Stimulated activated effector memory CD8-positive, alpha-beta T cell treated with anti-CD3 and anti-CD28 coated beads, Interleukin-12 subunit alpha, Interleukin-12 subunit beta, amount 100 ng/mL, for 72 hours (primary cell): ENCODE results near the gene CDH18.

Experiments used
- ATAC-seq: fragments of 150-1000 bp; cut with Tn5 transposase; 2 replicates; pipeline ENCODE4 v1.10.0; 2021
- DNase-seq, 2 donors: peaks; one replicate each; pipeline ENCODE4 v3.0.0; 2021 to 2022; ENCODE audit warnings: low spot score in 2 of 2
- H3K27ac Mint-ChIP-seq: one replicate; pipeline ENCODE4 v1.8.0; 2022; ENCODE audit warnings: mild to moderate bottlenecking, mixed read lengths
- H3K36me3 Mint-ChIP-seq: one replicate; pipeline ENCODE4 v1.8.0; 2022; ENCODE audit warnings: mild to moderate bottlenecking, mixed read lengths
- H3K4me1 Mint-ChIP-seq: one replicate; pipeline ENCODE4 v1.8.0; 2022; ENCODE audit warnings: mixed read lengths
- H3K4me3 Mint-ChIP-seq: one replicate; pipeline ENCODE4 v1.8.0; 2022; ENCODE audit warnings: mild to moderate bottlenecking, mixed read lengths
- H3K9me3 Mint-ChIP-seq: one replicate; pipeline ENCODE4 v1.8.0; 2022; ENCODE audit warnings: mixed read lengths

Gene CDH18

GRCh38 chr5:19977099-19977498 lies 10.9 kb downstream of the CDH18 start:
- ATAC-seq (no peak), DNase-seq (no peak)
- H3K27ac Mint-ChIP-seq = no peak overlapping the region
- H3K36me3 Mint-ChIP-seq = no peaks in the 10 kb centered on the region
- H3K4me3 Mint-ChIP-seq = no peak overlapping the region
- H3K9me3 Mint-ChIP-seq = peaks cover 40% of the 10 kb centered on the region
- no peaks in the 10 kb centered on the region for H3K4me1 Mint-ChIP-seq

- Mint-ChIP-seq H3K4me3 (no peak overlapping the region), H3K4me1 (no peaks in the 10 kb centered on the region), H3K27ac (no peak overlapping the region), H3K36me3 (no peaks in the 10 kb centered on the region), H3K9me3 (peaks cover 35% of the 10 kb centered on the region)
- no peak for ATAC-seq
- no peak for DNase-seq
These were observed 12.2 kb downstream of the CDH18 start for GRCh38 chr5:19975795-19976194.

DNA sequence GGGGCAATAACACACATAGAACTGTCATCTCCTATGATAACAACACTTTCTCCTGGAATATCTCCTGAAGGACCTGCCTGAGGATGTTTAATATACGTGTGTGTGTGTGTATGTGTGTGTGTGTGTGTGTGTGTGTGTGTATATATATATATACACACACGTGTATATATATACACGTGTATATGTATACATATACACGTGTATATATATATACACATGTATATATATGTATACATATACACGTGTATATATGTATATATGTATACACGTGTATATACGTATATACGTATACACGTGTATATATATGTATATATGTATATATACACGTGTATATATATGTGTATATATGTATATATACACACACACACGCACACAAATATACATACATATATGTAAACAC lies 27.5 kb downstream of the CDH18 start:
- Mint-ChIP-seq H3K27ac (no peak overlapping the region), H3K9me3 (peaks cover 9% of the 10 kb centered on the region)

GRCh38 chr5:19959830-19960384 lies 28.1 kb downstream of the CDH18 start:
- Mint-ChIP-seq H3K36me3 (no peaks in the 10 kb centered on the region), H3K4me3 (no peak overlapping the region), H3K4me1 (no peaks in the 10 kb centered on the region), H3K27ac (no peak overlapping the region), H3K9me3 (peaks cover 13% of the 10 kb centered on the region)
- ATAC-seq (no peak), DNase-seq (no peak)

More for the DNA sequence above, 27.5 kb downstream of the CDH18 start:
- Mint-ChIP-seq H3K36me3 (no peaks in the 10 kb centered on the region), H3K4me3 (no peak overlapping the region), H3K4me1 (no peaks in the 10 kb centered on the region)
- DNase-seq (no peak), ATAC-seq (no peak)

DNA sequence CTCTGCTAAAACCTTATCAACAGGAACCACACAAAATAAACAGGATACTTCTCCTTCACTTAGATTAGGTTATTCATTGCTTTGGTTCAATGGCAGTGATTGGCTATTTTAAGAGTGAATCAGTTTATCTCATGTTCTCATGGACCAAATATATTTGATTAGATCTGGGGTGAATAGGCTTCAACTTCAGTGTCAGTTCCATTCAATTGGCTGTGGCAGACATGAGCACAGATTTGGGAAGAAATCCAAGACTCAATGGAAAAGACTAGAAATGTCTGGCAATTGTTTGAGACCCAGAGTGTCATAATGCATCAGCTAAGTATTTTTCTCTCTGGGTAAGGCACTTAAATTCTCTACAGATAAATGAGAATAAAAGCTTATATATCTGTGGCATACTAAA lies 37.1 kb downstream of the CDH18 start:
- H3K36me3 Mint-ChIP-seq = no peaks in the 10 kb centered on the region
- no peaks in the 10 kb centered on the region for H3K4me1 Mint-ChIP-seq
- DNase-seq (no peak), ATAC-seq (no peak)
- no peak overlapping the region for H3K27ac Mint-ChIP-seq
- H3K4me3 Mint-ChIP-seq = no peak overlapping the region
- H3K9me3 Mint-ChIP-seq = peaks cover 9% of the 10 kb centered on the region

GRCh38 chr5:19940192-19940591 lies 47.8 kb downstream of the CDH18 start:
- DNase-seq (no peak), ATAC-seq (no peak)
- H3K9me3 Mint-ChIP-seq = peaks cover 6% of the 10 kb centered on the region
- no peak overlapping the region for H3K27ac Mint-ChIP-seq
- no peak overlapping the region for H3K4me3 Mint-ChIP-seq
- no peaks in the 10 kb centered on the region for H3K36me3 Mint-ChIP-seq
- H3K4me1 Mint-ChIP-seq = no peaks in the 10 kb centered on the region

DNA sequence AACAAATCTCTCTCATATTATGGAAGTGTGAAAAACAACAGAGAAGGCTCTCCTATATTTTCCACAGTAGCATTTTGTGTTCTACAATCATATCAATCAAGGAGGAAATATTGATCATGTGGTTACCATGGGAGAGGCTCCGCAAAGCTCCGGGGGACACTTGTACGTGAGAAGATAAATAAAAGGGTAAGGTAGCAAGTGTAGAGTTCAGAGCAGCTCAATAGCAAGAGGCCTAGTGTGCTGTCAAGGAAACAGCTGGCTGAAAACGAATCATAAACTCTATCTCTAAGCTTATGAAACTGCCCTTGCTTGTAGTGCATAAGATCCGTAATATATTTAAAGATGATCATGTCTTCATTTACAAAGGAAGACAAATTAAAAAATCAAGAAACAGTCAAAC lies 57.5 kb downstream of the CDH18 start:
- H3K4me1 Mint-ChIP-seq = no peaks in the 10 kb centered on the region
- no peak for ATAC-seq
- peaks cover 21% of the 10 kb centered on the region for H3K9me3 Mint-ChIP-seq
- no peak overlapping the region for H3K4me3 Mint-ChIP-seq
- H3K27ac Mint-ChIP-seq = no peak overlapping the region
- no peaks in the 10 kb centered on the region for H3K36me3 Mint-ChIP-seq
- DNase-seq = no peak

DNA sequence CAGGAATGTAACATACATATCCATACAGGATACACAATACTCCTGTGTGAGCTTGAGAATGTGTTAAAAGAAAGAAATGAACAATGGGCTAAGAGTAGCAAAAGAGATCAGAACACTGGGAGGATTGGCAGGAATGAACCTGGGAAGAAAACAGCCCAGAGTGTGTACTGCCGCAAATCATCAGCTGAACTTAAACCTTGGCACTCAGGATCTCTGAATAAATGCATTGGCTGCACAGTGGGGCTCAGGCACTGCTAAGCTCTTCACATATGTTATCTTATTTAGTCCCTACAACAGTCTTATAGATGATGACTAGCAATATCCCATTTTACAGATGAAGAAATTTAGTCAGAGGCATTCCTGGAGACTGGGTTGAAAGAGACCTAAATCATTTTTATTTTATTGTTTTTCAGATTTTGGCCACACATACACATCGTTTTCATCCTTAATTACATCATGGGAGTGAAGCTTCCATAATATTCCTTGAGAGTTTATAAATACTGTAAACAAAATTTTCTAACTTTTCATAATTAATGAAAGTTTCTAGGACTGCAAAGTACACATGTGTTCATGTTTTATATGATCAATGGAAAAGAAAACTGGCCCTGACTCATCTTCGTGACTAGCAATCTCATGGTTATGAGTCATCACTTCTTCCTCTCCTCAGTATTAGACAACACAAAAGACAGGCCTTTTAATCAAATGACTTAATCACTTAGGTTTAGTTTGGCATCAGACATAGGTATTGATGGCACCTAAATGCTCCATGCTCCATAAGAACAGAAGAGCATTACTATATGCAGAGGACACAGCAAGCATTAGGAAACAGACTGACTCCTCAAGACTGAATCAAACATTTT lies 59.2 kb downstream of the CDH18 start:
- ATAC-seq = no peak
- H3K27ac Mint-ChIP-seq = no peak overlapping the region

DNA sequence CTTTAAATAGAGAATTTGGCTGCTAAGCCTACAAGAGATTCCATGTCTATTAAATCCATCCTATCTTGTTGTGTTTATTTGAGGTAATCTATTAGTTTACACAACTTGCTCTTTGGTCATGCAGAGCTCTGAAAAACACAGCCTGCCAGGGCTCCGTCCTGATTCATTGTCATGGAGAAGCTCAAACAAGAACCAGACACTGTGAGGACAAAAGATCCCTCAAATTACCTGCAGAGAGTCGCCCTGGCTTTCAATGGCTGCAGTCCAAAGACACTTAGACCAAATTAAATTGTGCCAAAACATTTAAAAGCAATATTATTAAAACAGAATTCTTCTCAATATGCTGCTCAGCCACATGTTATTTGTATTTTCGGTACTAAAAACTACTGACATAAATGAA lies 60.1 kb downstream of the CDH18 start:
- peaks cover 17% of the 10 kb centered on the region for H3K9me3 Mint-ChIP-seq
- H3K4me3 Mint-ChIP-seq = no peak overlapping the region
- H3K27ac Mint-ChIP-seq = no peak overlapping the region
- H3K36me3 Mint-ChIP-seq = no peaks in the 10 kb centered on the region
- H3K4me1 Mint-ChIP-seq = no peaks in the 10 kb centered on the region
- DNase-seq (no peak), ATAC-seq (no peak)

More for the DNA sequence above, 59.2 kb downstream of the CDH18 start:
- Mint-ChIP-seq H3K36me3 (no peaks in the 10 kb centered on the region), H3K9me3 (peaks cover 21% of the 10 kb centered on the region), H3K4me1 (no peaks in the 10 kb centered on the region), H3K4me3 (no peak overlapping the region)
- DNase-seq = no peak

GRCh38 chr5:19927170-19927569 lies 60.8 kb downstream of the CDH18 start:
- H3K36me3 Mint-ChIP-seq = no peaks in the 10 kb centered on the region
- no peaks in the 10 kb centered on the region for H3K4me1 Mint-ChIP-seq
- no peak for ATAC-seq
- H3K9me3 Mint-ChIP-seq = peaks cover 12% of the 10 kb centered on the region
- H3K27ac Mint-ChIP-seq = no peak overlapping the region
- no peak overlapping the region for H3K4me3 Mint-ChIP-seq
- no peak for DNase-seq

DNA sequence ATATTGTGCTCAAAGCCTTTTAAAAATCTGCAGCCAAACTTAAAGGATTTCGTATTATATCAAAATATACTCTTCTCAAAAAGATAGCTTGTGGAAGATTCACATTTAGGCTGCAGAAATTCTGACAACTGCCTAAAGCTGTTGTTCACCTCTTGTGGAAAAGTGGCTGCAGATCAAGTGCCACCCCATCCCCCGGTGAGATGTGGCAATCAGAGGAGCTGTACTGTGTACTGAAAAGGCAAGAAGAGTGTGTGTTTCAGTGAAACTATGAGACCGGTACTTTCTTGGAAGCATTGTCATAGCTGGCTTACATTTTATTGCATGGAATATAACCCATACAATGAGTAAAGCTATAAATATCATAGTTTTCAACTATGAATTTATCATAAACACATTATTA lies 64.3 kb downstream of the CDH18 start:
- no peak for ATAC-seq
- no peak overlapping the region for H3K4me3 Mint-ChIP-seq
- H3K9me3 Mint-ChIP-seq = peaks cover 4% of the 10 kb centered on the region
- DNase-seq = no peak
- no peaks in the 10 kb centered on the region for H3K4me1 Mint-ChIP-seq
- H3K36me3 Mint-ChIP-seq = no peaks in the 10 kb centered on the region
- no peak overlapping the region for H3K27ac Mint-ChIP-seq

- Mint-ChIP-seq H3K4me3 (no peak overlapping the region), H3K4me1 (no peaks in the 10 kb centered on the region), H3K9me3 (peaks cover 11% of the 10 kb centered on the region), H3K36me3 (no peaks in the 10 kb centered on the region), H3K27ac (no peak overlapping the region)
- DNase-seq (no peak), ATAC-seq (no peak)
These were observed 67.2 kb downstream of the CDH18 start for GRCh38 chr5:19920761-19921160.

DNA sequence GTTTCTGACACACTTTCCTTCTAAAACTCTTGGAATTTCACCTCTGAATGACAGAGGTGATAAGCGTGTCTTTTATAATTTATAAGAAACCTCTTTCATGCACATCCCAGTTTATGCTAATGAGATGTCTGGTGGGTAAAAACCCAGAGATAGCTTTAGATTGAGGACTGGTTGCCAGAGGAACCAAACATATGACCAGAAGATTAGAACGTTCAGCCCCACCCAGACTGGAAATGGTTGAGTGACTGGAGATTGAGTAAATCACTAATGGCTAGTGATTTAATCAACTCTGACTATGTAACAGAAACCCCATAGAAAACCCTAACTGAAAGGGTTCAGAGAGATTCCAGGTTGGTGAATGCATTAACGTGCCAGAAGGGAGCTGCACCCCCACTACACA lies 69.2 kb downstream of the CDH18 start:
- H3K9me3 Mint-ChIP-seq = peaks cover 14% of the 10 kb centered on the region
- H3K4me3 Mint-ChIP-seq = no peak overlapping the region
- ATAC-seq (no peak), DNase-seq (no peak)
- H3K36me3 Mint-ChIP-seq = no peaks in the 10 kb centered on the region
- H3K4me1 Mint-ChIP-seq = no peaks in the 10 kb centered on the region
- H3K27ac Mint-ChIP-seq = no peak overlapping the region

- Mint-ChIP-seq H3K4me3 (no peak overlapping the region), H3K4me1 (no peaks in the 10 kb centered on the region), H3K36me3 (no peaks in the 10 kb centered on the region), H3K9me3 (peaks cover 20% of the 10 kb centered on the region), H3K27ac (no peak overlapping the region)
- no peak for DNase-seq
- no peak for ATAC-seq
These were observed 70.3 kb downstream of the CDH18 start for GRCh38 chr5:19917588-19918122.

DNA sequence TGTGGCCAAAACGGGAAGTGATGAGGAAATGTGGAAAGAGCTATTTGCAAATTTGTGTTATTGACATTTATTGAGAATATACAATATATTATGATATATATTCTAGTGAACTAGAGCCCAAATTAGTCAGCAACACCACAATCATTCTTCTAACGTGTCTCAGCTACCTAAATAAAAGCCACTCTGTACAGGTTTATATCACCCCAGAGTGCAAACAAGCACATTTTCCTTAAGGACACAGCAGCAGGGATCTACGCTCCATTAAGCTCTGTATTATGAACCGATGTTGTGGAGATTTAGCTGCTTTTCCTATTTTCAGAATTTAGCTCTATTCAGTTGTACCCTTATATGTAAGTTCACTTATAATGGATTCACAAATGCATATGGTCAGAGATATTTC lies 77.9 kb downstream of the CDH18 start:
- no peak overlapping the region for H3K4me3 Mint-ChIP-seq
- no peak for ATAC-seq

DNA sequence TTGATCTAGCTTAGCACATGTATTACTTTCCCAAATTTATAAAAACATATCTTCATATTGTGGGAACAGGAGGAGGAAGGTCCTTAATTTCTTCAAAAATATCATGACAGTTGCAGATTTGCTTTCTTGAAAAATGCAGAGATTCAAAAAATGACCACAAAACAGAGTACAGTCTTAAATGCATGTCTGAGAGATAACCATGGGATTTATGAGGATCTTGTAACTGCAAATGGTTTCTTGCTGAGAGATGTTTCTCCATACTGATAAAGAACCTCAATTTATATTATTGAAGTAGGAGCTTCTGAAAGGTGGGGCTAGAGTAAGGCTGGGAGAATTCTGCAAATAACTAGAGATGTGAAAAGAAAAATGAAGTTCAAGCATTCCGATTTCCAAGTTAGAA lies 83.2 kb downstream of the CDH18 start:
- Mint-ChIP-seq H3K9me3 (peaks cover 16% of the 10 kb centered on the region), H3K27ac (no peak overlapping the region), H3K4me1 (no peaks in the 10 kb centered on the region), H3K36me3 (no peaks in the 10 kb centered on the region), H3K4me3 (no peak overlapping the region)
- ATAC-seq (no peak), DNase-seq (no peak)

More for the DNA sequence above, 77.9 kb downstream of the CDH18 start:
- no peak for DNase-seq
- no peaks in the 10 kb centered on the region for H3K36me3 Mint-ChIP-seq
- no peaks in the 10 kb centered on the region for H3K4me1 Mint-ChIP-seq
- no peak overlapping the region for H3K27ac Mint-ChIP-seq
- peaks cover 25% of the 10 kb centered on the region for H3K9me3 Mint-ChIP-seq
